DOHH2 (cell line): ENCODE results near the gene DBNDD1.
"Not testable (repeated sequence)": the region's sequence is repeated elsewhere in the genome, so short reads cannot be mapped to it uniquely, and the experiment has no call there.

Experiments used
- H3F3A ChIP-seq: fragments of 200-600 bp; sonication (generic), shearing (Covaris generic); 2 replicates; pipeline ENCODE4 v1.6.0; 2016; ENCODE audit warnings: antibody characterized with exemption, mild to moderate bottlenecking; ENCODE audit not compliant: control insufficient read depth, insufficient read depth
- H3K27ac ChIP-seq: fragments of 200-600 bp; sonication (generic); 2 replicates; pipeline ENCODE4 v1.5.1; 2014; ENCODE audit warnings: low read depth, mild to moderate bottlenecking, low read length, moderate library complexity
- H3K27me3 ChIP-seq: fragments of 200-600 bp; sonication (generic); 2 replicates; pipeline ENCODE4 v1.6.1; 2014; ENCODE audit warnings: mild to moderate bottlenecking, low read length, mixed read lengths; ENCODE audit not compliant: control insufficient read depth
- H3K36me3 ChIP-seq: fragments of 200-600 bp; sonication (generic); 2 replicates; pipeline ENCODE4 v1.6.1; 2014; ENCODE audit warnings: mild to moderate bottlenecking, low read length, moderate library complexity, mixed read lengths; ENCODE audit not compliant: control insufficient read depth
- H3K4me1 ChIP-seq: fragments of 200-600 bp; sonication (generic); 2 replicates; pipeline ENCODE4 v1.6.1; 2014; ENCODE audit warnings: mild to moderate bottlenecking, low read length, mixed read lengths; ENCODE audit not compliant: control insufficient read depth
- H3K4me2 ChIP-seq: fragments of 200-600 bp; sonication (generic); 2 replicates; pipeline ENCODE4 v1.6.0; 2014; ENCODE audit warnings: mild to moderate bottlenecking, low read length, moderate library complexity
- H3K4me3 ChIP-seq: fragments of 200-600 bp; sonication (generic); 2 replicates; pipeline ENCODE4 v1.5.1; 2014; ENCODE audit warnings: mild to moderate bottlenecking, low read length, mixed read lengths
- H3K79me2 ChIP-seq: fragments of 200-600 bp; sonication (generic); 2 replicates; pipeline ENCODE4 v1.6.1; 2014; ENCODE audit warnings: mild to moderate bottlenecking, low read length, mixed read lengths; ENCODE audit not compliant: control insufficient read depth
- H3K9me2 ChIP-seq: fragments of 200-600 bp; sonication (generic); replicated peaks from 2 replicates; pipeline ENCODE4 v1.6.1; 2014; ENCODE audit warnings: mild to moderate bottlenecking, low read length, mixed read lengths; ENCODE audit not compliant: control insufficient read depth
- H3K9me3 ChIP-seq: fragments of 200-600 bp; sonication (generic); 2 replicates; pipeline ENCODE4 v1.6.1; 2014; ENCODE audit warnings: antibody characterized with exemption, low read length, mixed read lengths; ENCODE audit not compliant: control insufficient read depth, insufficient read depth
- H4K20me1 ChIP-seq: fragments of 200-600 bp; sonication (generic); 2 replicates; pipeline ENCODE4 v1.6.0; 2014; ENCODE audit warnings: low read depth, mild to moderate bottlenecking, antibody characterized with exemption, low read length, moderate library complexity; ENCODE audit not compliant: control insufficient read depth, insufficient read depth
- EZH2phosphoT487 ChIP-seq: fragments of 200-600 bp; sonication (generic); IDR thresholded peaks from 2 replicates; pipeline ENCODE4 v1.6.1; 2017; ENCODE audit warnings: borderline replicate concordance, mild to moderate bottlenecking, antibody characterized with exemption, low read length, moderate library complexity, mixed read lengths
- TF ChIP-seq, protein P1 (sequence below): fragments of 200-600 bp; sonication (generic); IDR thresholded peaks from one replicate; pipeline ENCODE4 v1.5.1; 2014; ENCODE audit warnings: antibody characterized with exemption, mild to moderate bottlenecking, low read depth, low read length; ENCODE audit not compliant: poor library complexity, severe bottlenecking

The DBNDD1 gene

DNA sequence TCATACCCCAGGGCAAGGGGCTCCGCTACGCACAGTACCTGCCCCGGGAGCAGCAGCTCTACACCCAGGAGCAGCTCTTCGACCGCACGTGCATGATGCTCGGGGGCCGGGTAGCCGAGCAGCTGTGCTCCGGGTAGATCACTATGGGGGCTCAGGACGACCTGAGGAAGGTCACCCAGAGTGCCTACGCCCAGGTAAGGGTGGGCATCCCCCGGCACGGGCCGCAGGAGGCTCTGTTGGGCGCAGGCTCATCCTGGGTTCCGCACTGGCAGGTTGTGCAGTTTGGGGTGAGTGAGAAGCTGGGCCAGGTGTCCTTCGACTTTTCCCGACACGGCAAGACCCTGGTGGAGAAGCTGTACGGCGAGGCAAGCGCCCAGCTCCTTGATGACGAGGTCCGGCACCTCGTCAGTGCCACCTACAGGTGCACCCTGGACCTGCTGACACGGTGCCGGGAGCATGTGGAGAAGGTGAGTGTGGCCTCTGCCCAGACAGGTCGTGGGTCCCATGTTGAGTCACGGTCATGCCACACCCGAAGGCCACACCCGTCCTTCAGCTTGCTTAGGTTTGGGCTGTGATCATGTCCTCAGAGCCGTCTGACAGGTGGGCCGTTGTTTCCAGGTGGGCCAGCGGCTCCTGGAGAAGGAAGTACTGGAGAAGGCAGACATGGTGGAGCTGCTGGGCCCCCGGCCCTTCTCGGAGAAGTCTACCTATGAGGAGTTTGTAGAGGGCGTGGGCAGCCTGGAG lies 19.3 kb downstream of the DBNDD1 start:
- H3K79me2 ChIP-seq = no peaks in the 10 kb centered on the region
- TF ChIP-seq, protein P1, sequence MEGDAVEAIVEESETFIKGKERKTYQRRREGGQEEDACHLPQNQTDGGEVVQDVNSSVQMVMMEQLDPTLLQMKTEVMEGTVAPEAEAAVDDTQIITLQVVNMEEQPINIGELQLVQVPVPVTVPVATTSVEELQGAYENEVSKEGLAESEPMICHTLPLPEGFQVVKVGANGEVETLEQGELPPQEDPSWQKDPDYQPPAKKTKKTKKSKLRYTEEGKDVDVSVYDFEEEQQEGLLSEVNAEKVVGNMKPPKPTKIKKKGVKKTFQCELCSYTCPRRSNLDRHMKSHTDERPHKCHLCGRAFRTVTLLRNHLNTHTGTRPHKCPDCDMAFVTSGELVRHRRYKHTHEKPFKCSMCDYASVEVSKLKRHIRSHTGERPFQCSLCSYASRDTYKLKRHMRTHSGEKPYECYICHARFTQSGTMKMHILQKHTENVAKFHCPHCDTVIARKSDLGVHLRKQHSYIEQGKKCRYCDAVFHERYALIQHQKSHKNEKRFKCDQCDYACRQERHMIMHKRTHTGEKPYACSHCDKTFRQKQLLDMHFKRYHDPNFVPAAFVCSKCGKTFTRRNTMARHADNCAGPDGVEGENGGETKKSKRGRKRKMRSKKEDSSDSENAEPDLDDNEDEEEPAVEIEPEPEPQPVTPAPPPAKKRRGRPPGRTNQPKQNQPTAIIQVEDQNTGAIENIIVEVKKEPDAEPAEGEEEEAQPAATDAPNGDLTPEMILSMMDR = peak; percentile 27
- TF ChIP-seq EZH2phosphoT487 = no peak
- peaks cover 7% of the 10 kb centered on the region; the same call in 1 of the 2 replicates for H3K4me1 ChIP-seq
- H3K9me3 ChIP-seq = peaks cover 8% of the 10 kb centered on the region
- peaks cover 6% of the 10 kb centered on the region for H3F3A ChIP-seq
- H3K9me2 ChIP-seq = no peaks in the 10 kb centered on the region
- H3K4me2 ChIP-seq = no peak overlapping the region
- peaks cover 16% of the 10 kb centered on the region for H4K20me1 ChIP-seq
- H3K4me3 ChIP-seq = no peak overlapping the region
- no peak overlapping the region for H3K27ac ChIP-seq
- peaks cover 7% of the 10 kb centered on the region for H3K27me3 ChIP-seq
- peaks cover 37% of the 10 kb centered on the region for H3K36me3 ChIP-seq

DNA sequence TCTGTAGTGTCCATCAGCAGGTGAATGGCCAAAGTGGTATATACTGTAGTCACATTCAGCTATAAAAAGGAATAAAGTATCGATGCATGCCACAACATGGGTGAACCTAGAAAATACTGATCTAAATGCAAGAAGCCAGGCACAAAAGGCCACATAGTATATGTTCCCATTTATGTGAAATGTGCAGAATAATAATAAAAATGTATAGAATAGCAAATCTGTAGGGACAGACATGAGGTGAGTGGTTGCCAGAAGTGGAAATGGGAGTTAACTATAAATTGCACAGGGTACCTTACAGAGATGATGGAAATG lies 23.1 kb downstream of the DBNDD1 start:
- Histone ChIP-seq H3K27ac (no peak overlapping the region), H3K9me2 (no peaks in the 10 kb centered on the region), H3K4me3 (no peak overlapping the region), H3K27me3 (no peaks in the 10 kb centered on the region), H3K36me3 (peaks cover 73% of the 10 kb centered on the region), H3K4me1 (peaks cover 5% of the 10 kb centered on the region; the same call in 1 of the 2 replicates), H3K79me2 (no peaks in the 10 kb centered on the region), H3K9me3 (peaks cover 19% of the 10 kb centered on the region), H3F3A (peaks cover 11% of the 10 kb centered on the region), H3K4me2 (no peak overlapping the region), H4K20me1 (peaks cover 9% of the 10 kb centered on the region; the same call in 1 of the 2 replicates)
- no peak for TF ChIP-seq EZH2phosphoT487

DNA sequence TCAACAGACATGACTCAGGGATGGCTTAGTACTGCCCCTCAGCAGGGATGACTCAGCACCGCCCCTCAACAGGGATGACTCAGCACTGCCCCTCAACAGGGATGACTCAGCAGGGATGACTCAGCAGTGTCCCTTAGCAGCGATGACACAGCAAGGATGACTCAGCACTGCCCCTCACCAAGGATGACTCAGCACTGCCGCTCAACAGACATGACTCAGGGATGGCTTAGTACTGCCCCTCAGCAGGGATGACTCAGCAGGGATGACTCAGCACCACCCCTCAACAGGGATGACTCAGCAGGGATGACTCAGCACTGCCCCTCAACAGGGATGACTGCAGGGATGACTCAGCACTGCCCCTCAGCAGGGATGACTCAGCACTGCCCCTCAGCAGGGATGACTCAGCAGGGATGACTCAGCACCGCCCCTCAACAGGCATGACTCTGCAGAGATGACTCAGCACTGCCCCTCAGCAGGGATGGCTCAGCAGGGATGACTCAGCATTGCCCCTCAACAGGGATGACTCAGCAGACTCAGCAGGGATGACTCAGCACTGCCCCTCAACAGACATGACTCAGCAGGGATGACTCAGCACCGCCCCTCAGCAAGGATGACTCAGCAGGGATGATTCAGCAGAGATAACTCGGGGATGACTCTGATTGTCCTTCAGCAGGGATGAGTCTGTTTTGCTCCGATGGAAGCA lies 23.6 kb downstream of the DBNDD1 start:
- H4K20me1 ChIP-seq, H3K27ac ChIP-seq, H3K4me3 ChIP-seq, H3K79me2 ChIP-seq, H3K4me1 ChIP-seq, H3K4me2 ChIP-seq, H3K27me3 ChIP-seq, H3K9me2 ChIP-seq: not testable (repeated sequence)
- H3F3A ChIP-seq = peaks cover 11% of the 10 kb centered on the region
- peaks cover 79% of the 10 kb centered on the region for H3K36me3 ChIP-seq
- H3K9me3 ChIP-seq = peaks cover 19% of the 10 kb centered on the region

DNA sequence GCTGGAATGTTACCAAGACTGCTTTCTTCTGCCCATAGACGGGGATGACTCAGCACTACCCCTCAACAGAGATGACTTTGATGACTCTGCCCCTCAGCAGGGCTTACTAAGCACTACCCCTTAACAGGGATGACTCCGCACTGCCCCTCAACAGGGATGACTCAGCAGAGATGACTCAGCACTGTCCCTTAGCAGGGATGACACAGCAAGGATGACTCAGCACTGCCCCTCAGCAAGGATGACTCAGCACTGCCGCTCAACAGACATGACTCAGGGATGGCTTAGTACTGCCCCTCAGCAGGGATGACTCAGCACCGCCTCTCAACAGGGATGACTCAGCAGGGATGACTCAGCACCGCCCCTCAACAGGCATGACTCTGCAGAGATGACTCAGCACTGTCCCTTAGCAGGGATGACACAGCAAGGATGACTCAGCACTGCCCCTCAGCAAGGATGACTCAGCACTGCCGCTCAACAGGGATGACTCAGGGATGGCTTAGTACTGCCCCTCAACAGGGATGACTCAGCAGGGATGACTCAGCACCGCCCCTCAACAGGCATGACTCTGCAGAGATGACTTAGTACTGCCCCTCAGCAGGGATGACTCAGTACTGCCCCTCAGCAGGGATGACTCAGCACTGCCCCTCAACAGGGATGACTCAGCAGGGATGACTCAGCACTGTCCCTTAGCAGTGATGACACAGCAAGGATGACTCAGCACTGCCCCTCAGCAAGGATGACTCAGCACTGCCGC lies 24.4 kb downstream of the DBNDD1 start:
- Histone ChIP-seq H3K9me3 (peaks cover 19% of the 10 kb centered on the region), H3F3A (peaks cover 11% of the 10 kb centered on the region), H3K36me3 (peaks cover 79% of the 10 kb centered on the region)
- H3K79me2 ChIP-seq, H3K27ac ChIP-seq, H3K27me3 ChIP-seq, H3K4me1 ChIP-seq, H4K20me1 ChIP-seq, H3K4me2 ChIP-seq, H3K4me3 ChIP-seq, H3K9me2 ChIP-seq: not testable (repeated sequence)
